ENCODE results near the gene PILRA.

DNA sequence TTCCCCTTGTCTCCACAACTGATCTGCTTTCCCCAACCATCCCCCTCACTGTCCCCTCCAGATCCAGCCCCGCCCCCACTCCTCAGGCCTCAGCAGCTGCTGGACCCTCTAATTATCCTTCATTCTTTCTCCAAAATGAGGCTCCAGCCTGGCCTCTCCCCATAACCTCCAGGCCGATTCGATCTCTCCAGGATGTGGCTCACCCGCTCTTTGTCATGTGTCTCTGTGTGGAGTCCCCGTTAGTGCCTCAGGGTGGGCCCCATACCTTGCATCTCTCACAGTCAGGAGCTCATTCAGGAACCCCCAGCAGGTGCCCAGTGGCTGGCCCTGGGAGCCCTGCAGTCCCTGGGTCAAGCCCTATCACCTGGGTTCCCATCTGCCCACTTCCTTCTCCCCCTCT is 1.3 kb downstream of the PILRA start:
- TF ChIP-seq POLR2AphosphoS5 (IDR thresholded peaks at IDR 0.05; ENCODE audit: low read depth) (no peak), CTCF (IDR thresholded peaks at IDR 0.05; ENCODE audit: insufficient read depth, low read length) (no peak), REST (IDR thresholded peaks at IDR 0.05; ENCODE audit: insufficient replicate concordance, low read depth) (no peak)
